ENCODE measurements around the gene SORBS2.

DNA sequence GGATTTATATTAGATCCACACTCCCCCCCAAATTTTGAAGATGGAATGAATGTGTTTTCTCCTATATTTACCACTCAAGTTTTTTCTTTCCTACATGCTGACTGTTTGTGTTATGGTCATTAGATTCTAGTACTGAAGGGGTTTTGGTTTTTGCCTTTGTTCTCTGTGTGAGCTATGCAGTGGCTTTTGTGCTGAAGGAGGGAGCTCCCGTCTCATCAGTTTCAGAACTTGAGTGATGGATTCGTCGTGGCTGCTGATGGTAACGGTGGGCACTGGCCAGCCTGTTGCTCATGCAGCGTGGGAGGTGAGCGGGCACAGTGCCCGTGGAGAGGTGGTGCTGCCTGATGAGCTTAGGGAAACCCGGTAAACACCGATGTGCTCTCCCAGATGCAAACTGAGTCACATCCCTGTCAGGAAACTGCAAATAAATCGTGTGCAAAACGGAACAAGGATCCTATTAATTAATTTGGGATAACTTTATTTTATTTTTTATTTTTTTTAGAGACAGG lies 101.5 kb downstream of the SORBS2 start:
- no peak for TF ChIP-seq POLR2A (IDR thresholded peaks at IDR 0.05; ENCODE audit: control extremely low read depth in 1 of 2, low read depth in 2 of 2, low read length in 2 of 2)
- no peak for TF ChIP-seq KDM1A (IDR thresholded peaks at IDR 0.05; ENCODE audit: borderline replicate concordance, low read length)
- TF ChIP-seq CBX5 (IDR thresholded peaks at IDR 0.05; ENCODE audit: low read depth, low read length) = no peak
